ENCODE measurements around the gene NFATC1. TPM values are rescaled to one million over a fixed set of nuclear protein-coding genes. Genes with fewer than 3 reads are reported as not detected.

Gene NFATC1
- total and polyA plus RNA-seq, 5 donors from 2014 or later, result 13.1 to 64.7 (median 19.8) TPM

- Mint-ChIP-seq H3K36me3 (peaks cover 6% of the 10 kb centered on the region), H3K27ac (peak overlapping the region in 1 of 3 donors; percentile 55)
- DNase-seq, result no peak
Measured at GRCh38 chr18:79484661-79485621, 89.2 kb downstream of the NFATC1 start.

DNA sequence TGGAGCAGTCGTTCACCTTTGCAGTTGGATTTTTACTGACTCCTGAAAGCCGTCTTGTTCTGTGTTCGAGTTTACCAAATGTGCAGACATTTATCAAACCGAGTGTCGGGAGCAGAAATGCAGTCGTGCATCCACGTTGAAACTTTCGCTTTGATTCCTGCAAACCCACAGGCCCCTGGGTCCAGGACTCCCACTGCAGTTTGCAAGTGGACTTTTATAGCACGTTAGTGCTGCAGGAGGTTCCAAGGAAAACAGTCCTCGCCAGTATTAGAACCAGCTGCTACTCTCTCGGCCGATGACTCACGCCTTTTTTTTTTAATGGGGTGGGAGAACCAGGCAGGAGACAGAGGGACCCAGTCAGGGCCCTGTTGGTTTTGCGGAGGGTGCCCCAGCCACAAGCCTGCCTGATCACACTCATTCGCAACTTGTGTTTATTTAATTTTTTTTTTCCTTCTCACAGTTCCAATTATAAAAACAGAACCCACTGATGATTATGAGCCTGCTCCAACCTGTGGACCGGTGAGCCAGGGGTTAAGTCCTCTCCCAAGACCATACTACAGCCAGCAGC, 90.1 kb downstream of the NFATC1 start:
- Histone ChIP-seq H3K36me3 (ENCODE audit: control insufficient read depth, insufficient read depth, low read length) (peaks cover 34% of the 10 kb centered on the region), H3K9me3 (ENCODE audit: control insufficient read depth in 2 of 2, low read length in 2 of 2) (no peaks in the 10 kb centered on the region), H3K4me3 (ENCODE audit: low read depth, low read length) (no peak overlapping the region), H3K27me3 (ENCODE audit: control insufficient read depth, insufficient read depth, low read length) (no peaks in the 10 kb centered on the region), H3K27ac (ENCODE audit: insufficient read depth, low read length, poor library complexity, severe bottlenecking) (no peak overlapping the region), H3K4me1 (ENCODE audit: control insufficient read depth, insufficient read depth, low read length, poor library complexity, severe bottlenecking) (no peaks in the 10 kb centered on the region)
- DNase-seq (no peak), ATAC-seq (ENCODE audit: low read depth in 2 of 2) (no peak)
- Mint-ChIP-seq H3K4me3 (no peak overlapping the region), H3K4me1 (peaks cover 0 to 6% (median 0%) of the 10 kb centered on the region in 4 donors), H3K9me3 (no peaks in the 10 kb centered on the region), H3K27me3 (no peaks in the 10 kb centered on the region), H3K27ac (no peak overlapping the region), H3K36me3 (peaks cover 6% of the 10 kb centered on the region)

More at GRCh38 chr18:79484661-79485621, 89.2 kb downstream of the NFATC1 start:
- Histone ChIP-seq H3K4me3 (ENCODE audit: low read depth, low read length) (no peak overlapping the region), H3K4me1 (ENCODE audit: control insufficient read depth, insufficient read depth, low read length, poor library complexity, severe bottlenecking) (no peaks in the 10 kb centered on the region), H3K9me3 (ENCODE audit: control insufficient read depth in 2 of 2, low read length in 2 of 2) (no peaks in the 10 kb centered on the region), H3K36me3 (ENCODE audit: control insufficient read depth, insufficient read depth, low read length) (peaks cover 29% of the 10 kb centered on the region), H3K27ac (ENCODE audit: insufficient read depth, low read length, poor library complexity, severe bottlenecking) (no peak overlapping the region), H3K27me3 (ENCODE audit: control insufficient read depth, insufficient read depth, low read length) (no peaks in the 10 kb centered on the region)
- H3K4me1 Mint-ChIP-seq, result peaks cover 0 to 3% (median 0%) of the 10 kb centered on the region in 4 donors
- H3K27me3 Mint-ChIP-seq, result no peaks in the 10 kb centered on the region
- no peaks in the 10 kb centered on the region for H3K9me3 Mint-ChIP-seq
- no peak for ATAC-seq (ENCODE audit: low read depth in 2 of 2)
- no peak overlapping the region for H3K4me3 Mint-ChIP-seq

GRCh38 chr18:79486356-79487182, 90.8 kb downstream of the NFATC1 start:
- no peak overlapping the region for H3K4me3 Mint-ChIP-seq
- peaks cover 9% of the 10 kb centered on the region for H3K36me3 Mint-ChIP-seq
- no peaks in the 10 kb centered on the region for H3K4me1 ChIP-seq (ENCODE audit: control insufficient read depth, insufficient read depth, low read length, poor library complexity, severe bottlenecking)
- H3K27me3 ChIP-seq (ENCODE audit: control insufficient read depth, insufficient read depth, low read length), result no peaks in the 10 kb centered on the region
- no peak overlapping the region for H3K27ac ChIP-seq (ENCODE audit: insufficient read depth, low read length, poor library complexity, severe bottlenecking)
- H3K36me3 ChIP-seq (ENCODE audit: control insufficient read depth, insufficient read depth, low read length), result peaks cover 34% of the 10 kb centered on the region
- H3K4me3 ChIP-seq (ENCODE audit: low read depth, low read length), result no peak overlapping the region
- no peaks in the 10 kb centered on the region for H3K27me3 Mint-ChIP-seq
- H3K9me3 ChIP-seq (ENCODE audit: control insufficient read depth in 2 of 2, low read length in 2 of 2), result no peaks in the 10 kb centered on the region
- H3K9me3 Mint-ChIP-seq, result no peaks in the 10 kb centered on the region
- DNase-seq, result no peak
- ATAC-seq (ENCODE audit: low read depth in 2 of 2), result no peak
- no peak overlapping the region for H3K27ac Mint-ChIP-seq
- H3K4me1 Mint-ChIP-seq, result peaks cover 0 to 10% (median 0%) of the 10 kb centered on the region in 4 donors

DNA sequence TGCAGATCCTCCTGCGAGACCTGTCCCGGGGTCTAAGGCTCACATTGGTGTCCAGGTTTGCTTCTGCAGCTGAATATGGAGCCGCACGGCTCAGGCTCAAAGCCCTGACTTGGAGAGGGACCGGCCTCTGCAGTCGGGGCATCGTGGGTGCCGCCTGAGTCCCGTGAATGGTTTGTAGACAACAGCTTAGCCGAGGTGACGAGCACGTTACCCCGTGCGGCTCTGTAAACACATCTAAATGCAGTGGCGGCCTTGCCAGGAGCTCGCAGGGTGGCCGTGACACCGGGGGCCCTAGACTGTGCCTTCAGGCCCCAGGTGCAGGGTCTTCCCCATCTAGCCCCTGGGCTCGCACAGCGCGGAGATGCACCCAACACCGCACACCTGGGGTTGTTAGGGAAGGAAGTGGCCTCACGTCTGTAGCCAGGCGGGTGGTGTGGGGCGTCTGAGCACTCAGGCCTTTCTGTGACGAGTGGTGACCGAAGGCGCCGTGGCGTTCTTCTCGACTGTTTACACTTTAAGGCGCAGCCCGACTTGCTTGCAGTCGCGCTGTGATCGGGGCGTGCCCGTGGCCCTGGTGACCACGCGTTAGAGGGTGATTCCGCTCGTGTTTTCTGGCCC, 91.6 kb downstream of the NFATC1 start:
- ATAC-seq (ENCODE audit: low read depth in 2 of 2), result no peak
- Mint-ChIP-seq H3K36me3 (peaks cover 15% of the 10 kb centered on the region), H3K9me3 (peaks cover 0 to 1% (median 0%) of the 10 kb centered on the region in 7 donors), H3K27ac (no peak overlapping the region), H3K27me3 (no peaks in the 10 kb centered on the region), H3K4me3 (no peak overlapping the region), H3K4me1 (peaks cover 0 to 16% (median 2%) of the 10 kb centered on the region in 4 donors)
- H3K27me3 ChIP-seq (ENCODE audit: control insufficient read depth, insufficient read depth, low read length), result no peaks in the 10 kb centered on the region
- H3K27ac ChIP-seq (ENCODE audit: insufficient read depth, low read length, poor library complexity, severe bottlenecking), result no peak overlapping the region
- peaks cover 37% of the 10 kb centered on the region for H3K36me3 ChIP-seq (ENCODE audit: control insufficient read depth, insufficient read depth, low read length)
- peaks cover 6% of the 10 kb centered on the region for H3K4me1 ChIP-seq (ENCODE audit: control insufficient read depth, insufficient read depth, low read length, poor library complexity, severe bottlenecking)
- H3K4me3 ChIP-seq (ENCODE audit: low read depth, low read length), result no peak overlapping the region
- DNase-seq, result no peak
- no peaks in the 10 kb centered on the region for H3K9me3 ChIP-seq (ENCODE audit: control insufficient read depth in 2 of 2, low read length in 2 of 2)

DNA sequence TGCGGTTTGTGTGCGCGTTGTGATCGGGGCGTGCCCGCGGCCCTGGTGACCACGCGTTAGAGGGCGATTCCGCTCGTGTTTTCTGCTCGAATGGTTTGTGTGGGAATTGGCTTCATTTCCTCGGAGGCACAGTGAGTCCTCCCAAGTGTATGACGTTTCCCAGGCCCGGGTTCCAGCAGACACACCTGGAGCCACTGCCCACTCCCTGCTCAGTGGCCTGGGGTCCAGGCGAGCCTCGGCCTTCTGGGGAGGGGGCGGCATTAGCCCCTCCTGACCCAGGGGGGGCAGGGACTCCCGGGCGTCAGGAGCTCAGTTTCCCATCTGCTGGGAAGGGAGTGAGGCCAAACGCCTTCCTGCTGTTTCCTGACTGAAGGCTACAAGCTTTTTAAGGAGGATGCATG, 92.1 kb downstream of the NFATC1 start:
- DNase-seq (no peak), ATAC-seq (ENCODE audit: low read depth in 2 of 2) (no peak)
- H3K9me3 ChIP-seq (ENCODE audit: control insufficient read depth in 2 of 2, low read length in 2 of 2), result no peaks in the 10 kb centered on the region
- no peaks in the 10 kb centered on the region for H3K27me3 ChIP-seq (ENCODE audit: control insufficient read depth, insufficient read depth, low read length)
- no peaks in the 10 kb centered on the region for H3K27me3 Mint-ChIP-seq
- no peak overlapping the region for H3K4me3 Mint-ChIP-seq
- no peak overlapping the region for H3K27ac Mint-ChIP-seq
- H3K27ac ChIP-seq (ENCODE audit: insufficient read depth, low read length, poor library complexity, severe bottlenecking), result no peak overlapping the region
- peaks cover 37% of the 10 kb centered on the region for H3K36me3 ChIP-seq (ENCODE audit: control insufficient read depth, insufficient read depth, low read length)
- peaks cover 0 to 16% (median 2%) of the 10 kb centered on the region in 4 donors for H3K4me1 Mint-ChIP-seq
- H3K4me1 ChIP-seq (ENCODE audit: control insufficient read depth, insufficient read depth, low read length, poor library complexity, severe bottlenecking), result peaks cover 6% of the 10 kb centered on the region
- H3K9me3 Mint-ChIP-seq, result peaks cover 0 to 1% (median 0%) of the 10 kb centered on the region in 7 donors
- H3K36me3 Mint-ChIP-seq, result peaks cover 15% of the 10 kb centered on the region
- H3K4me3 ChIP-seq (ENCODE audit: low read depth, low read length), result no peak overlapping the region

DNA sequence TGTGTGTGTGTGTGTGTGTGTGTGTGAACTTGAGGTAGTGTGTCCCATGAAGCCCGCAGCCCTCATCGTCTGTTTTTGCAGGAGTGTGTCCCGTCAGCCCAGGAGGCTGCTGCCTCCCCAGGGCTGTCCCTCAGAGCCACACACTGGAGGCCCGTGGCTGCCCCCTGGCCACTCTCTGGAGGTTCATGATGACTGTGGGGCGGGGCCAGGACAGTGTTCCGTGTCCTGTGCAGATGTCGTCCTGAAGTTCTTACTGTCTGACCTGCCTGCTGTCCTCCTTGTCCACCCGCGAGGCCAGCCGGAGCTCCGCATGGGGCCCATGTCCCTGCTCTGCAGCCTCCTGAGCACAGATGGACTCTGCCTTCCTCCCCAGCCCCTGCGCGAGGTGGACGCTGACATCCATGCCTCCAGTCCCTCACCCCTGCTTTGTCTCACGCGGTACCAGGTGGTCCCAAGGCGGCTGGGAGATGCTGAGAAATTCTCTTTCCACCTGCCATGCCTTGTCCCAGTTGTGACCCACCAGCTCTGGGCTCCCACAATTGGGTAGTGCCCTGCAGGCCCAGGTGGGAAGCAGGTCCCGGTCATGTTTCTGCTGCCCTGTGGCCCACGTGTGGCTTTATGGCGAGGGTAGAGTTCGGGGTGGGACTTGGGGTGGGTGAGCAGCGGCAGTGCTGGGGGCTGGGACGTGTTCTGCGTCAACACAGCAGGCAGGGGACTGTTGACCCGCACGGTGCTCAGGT, 92.8 kb downstream of the NFATC1 start:
- Mint-ChIP-seq H3K9me3 (peaks cover 0 to 1% (median 0%) of the 10 kb centered on the region in 7 donors), H3K27me3 (no peaks in the 10 kb centered on the region), H3K36me3 (peaks cover 15% of the 10 kb centered on the region), H3K4me3 (peak overlapping the region in 1 of 4 donors; percentile 11), H3K4me1 (peaks cover 0 to 16% (median 2%) of the 10 kb centered on the region in 4 donors), H3K27ac (no peak overlapping the region)
- peaks cover 6% of the 10 kb centered on the region for H3K4me1 ChIP-seq (ENCODE audit: control insufficient read depth, insufficient read depth, low read length, poor library complexity, severe bottlenecking)
- DNase-seq (no peak), ATAC-seq (ENCODE audit: low read depth in 2 of 2) (no peak)
- H3K36me3 ChIP-seq (ENCODE audit: control insufficient read depth, insufficient read depth, low read length), result peaks cover 37% of the 10 kb centered on the region
- no peak overlapping the region for H3K27ac ChIP-seq (ENCODE audit: insufficient read depth, low read length, poor library complexity, severe bottlenecking)
- no peaks in the 10 kb centered on the region for H3K27me3 ChIP-seq (ENCODE audit: control insufficient read depth, insufficient read depth, low read length)
- H3K9me3 ChIP-seq (ENCODE audit: control insufficient read depth in 2 of 2, low read length in 2 of 2), result no peaks in the 10 kb centered on the region
- no peak overlapping the region for H3K4me3 ChIP-seq (ENCODE audit: low read depth, low read length)
